ENCODE results near the gene RAB1B.

DNA sequence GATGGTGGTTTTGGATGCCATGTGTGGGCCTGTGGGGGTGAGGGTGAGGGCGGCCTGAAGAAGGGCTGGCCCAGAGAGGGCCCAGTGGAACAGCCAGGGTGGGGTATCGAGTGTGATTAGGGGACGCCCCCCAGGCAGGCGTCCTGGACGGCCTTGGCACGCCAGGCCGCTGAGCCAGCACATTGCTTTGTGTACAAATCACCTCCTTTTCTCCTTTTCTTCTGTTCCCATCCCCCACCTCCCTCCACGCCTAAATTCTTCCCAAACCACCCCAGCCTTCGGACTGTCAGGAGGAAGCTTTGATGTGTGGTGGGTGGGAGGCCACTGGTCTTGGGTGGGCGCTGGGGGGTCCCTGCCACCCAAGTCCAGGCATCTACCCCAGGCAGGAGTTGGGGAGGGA is 56.2 kb downstream of the RAB1B start:
- no peak for TF ChIP-seq POLR2AphosphoS5 (IDR thresholded peaks at IDR 0.05; ENCODE audit: low read depth, low read length)
- no peak for TF ChIP-seq POLR2A (IDR thresholded peaks at IDR 0.05; ENCODE audit: low read depth, low read length)
